Measurements from ENCODE around the gene KAT2A.
"Not testable (repeated sequence)": the region's sequence is repeated elsewhere in the genome, so short reads cannot be mapped to it uniquely, and the experiment has no call there.

KAT2A gene

GRCh38 chr17:42120770-42121769 is at the start of gene KAT2A:
Gene KAT2A, minus strand, starts transcription at chr17:42121367. Its CDS starts 63 bp downstream, at chr17:42121304.
- no peak for DNase-seq (ENCODE audit: low read depth)

DNA sequence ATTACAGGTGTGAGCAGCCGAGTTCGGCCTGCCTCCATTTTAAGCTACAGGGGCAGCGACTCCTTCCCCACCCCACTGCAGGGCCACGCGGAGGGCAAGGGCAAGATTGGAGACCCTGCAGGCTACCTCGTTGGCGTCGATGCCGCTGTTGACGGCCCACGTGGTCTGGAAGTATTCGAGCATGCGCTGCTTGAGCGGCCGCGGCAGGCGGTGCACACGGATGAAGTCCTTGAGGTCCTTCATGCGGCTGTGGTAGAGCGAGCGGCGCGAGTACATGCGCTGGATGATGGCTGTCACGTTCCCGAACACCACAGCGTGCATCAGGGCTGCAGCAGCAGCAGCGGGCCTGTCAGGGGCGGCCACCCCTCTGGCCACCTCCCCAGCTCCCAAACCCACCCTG is 48.2 kb upstream of the KAT2A start:
- no peak for DNase-seq (ENCODE audit: low read depth)

- DNase-seq (ENCODE audit: low read depth), result no peak
Measured at GRCh38 chr17:42167807-42168206, 46.6 kb upstream of the KAT2A start.

GRCh38 chr17:42166196-42166763 is 45.1 kb upstream of the KAT2A start:
- DNase-seq (ENCODE audit: low read depth), result no peak

- no peak for DNase-seq (ENCODE audit: low read depth)
Measured at GRCh38 chr17:42165751-42166150, 44.6 kb upstream of the KAT2A start.

DNA sequence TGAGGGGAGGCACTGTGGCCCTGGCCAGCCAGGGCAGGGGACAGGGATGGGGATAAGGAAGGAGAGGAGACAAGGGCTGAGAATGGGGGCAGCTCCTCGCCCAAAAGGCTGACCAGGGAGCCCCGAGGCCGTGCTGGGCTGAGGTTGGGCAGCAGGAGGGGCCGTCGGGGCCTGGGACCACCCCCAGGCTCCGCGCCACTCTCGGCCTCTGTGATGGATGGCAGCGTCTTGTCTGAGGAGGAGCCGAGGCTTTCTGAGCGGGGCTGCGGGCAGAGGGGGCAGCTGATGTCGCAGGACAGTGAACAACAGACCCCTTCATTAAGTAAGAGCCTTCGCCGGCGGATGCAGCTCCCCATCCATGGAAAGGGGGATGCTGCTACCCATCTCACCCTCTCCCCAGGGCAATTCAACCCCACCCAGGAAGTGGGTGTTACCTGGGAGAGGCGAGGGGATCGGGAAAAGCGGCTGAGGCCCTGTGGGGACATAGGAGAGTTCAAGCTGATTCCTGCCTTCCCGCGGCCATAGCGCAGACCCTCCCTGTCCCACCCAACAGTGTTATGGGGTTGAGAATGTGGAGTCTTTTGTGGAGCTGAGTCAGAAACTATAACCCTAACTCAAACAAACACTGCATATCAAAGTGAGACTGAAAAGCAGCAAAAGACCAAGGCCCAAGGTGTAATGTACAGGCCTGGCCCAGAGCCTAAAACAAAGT is 42.7 kb upstream of the KAT2A start:
- DNase-seq (ENCODE audit: low read depth), result no peak

GRCh38 chr17:42163113-42163512 is 41.9 kb upstream of the KAT2A start:
- no peak for DNase-seq (ENCODE audit: low read depth)

DNA sequence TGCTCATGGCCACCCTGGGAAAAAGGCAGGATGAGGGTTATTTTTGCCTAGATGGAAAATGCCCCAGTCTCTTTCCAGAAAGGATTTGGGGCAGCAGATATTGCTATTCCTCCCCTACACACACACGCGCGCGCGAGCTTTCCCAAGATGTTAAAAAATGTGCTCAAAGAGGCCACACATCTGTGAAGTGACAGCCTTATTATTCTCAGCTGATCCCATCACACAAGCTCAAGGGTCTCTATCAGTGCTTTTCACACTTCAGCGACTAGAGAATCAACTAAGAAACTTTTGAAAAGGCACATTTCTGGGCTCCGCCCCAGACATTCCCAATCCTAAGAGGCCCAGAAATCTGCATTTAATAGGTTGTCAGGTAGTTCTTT is 39.4 kb upstream of the KAT2A start:
- no peak for DNase-seq (ENCODE audit: low read depth)

DNA sequence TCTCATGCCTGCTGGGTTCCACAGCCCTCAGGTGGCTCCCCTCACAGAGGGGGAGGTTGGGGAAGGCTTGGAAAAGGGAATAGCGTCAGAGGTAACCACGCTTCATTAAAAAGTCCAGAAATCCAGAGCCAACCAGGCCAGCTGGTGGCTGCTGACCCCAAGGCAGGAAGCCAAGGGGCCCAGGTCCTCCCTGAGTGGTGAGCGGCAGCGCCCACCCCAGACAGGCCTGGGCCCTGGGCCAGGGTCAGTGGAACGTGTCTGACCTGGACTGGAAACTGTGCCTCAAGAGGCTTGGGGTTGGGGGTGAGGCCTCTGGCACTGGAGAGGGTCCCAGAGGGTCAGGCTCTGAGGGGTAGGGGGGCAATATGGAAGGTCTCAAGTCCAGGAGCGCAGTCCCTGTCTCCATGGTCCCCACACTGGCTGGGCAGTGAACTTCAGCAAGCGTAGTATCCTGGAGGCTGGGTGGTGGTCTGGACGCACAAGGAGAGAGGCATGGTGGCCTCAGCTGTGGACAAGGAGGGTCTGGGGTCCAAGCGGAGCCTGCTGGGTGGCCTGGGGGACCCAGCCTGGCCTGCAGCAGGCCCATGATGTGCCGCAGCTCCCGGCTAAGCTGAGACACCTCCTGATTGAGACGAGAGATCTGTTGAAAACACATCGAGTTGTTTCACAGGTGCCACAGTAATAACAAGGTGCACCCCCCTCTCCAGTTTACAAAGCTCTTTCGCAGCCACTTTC is 38.8 kb upstream of the KAT2A start:
- DNase-seq (ENCODE audit: low read depth), result no peak

- no peak for DNase-seq (ENCODE audit: low read depth)
Measured at GRCh38 chr17:42155614-42156045, 34.5 kb upstream of the KAT2A start.

DNA sequence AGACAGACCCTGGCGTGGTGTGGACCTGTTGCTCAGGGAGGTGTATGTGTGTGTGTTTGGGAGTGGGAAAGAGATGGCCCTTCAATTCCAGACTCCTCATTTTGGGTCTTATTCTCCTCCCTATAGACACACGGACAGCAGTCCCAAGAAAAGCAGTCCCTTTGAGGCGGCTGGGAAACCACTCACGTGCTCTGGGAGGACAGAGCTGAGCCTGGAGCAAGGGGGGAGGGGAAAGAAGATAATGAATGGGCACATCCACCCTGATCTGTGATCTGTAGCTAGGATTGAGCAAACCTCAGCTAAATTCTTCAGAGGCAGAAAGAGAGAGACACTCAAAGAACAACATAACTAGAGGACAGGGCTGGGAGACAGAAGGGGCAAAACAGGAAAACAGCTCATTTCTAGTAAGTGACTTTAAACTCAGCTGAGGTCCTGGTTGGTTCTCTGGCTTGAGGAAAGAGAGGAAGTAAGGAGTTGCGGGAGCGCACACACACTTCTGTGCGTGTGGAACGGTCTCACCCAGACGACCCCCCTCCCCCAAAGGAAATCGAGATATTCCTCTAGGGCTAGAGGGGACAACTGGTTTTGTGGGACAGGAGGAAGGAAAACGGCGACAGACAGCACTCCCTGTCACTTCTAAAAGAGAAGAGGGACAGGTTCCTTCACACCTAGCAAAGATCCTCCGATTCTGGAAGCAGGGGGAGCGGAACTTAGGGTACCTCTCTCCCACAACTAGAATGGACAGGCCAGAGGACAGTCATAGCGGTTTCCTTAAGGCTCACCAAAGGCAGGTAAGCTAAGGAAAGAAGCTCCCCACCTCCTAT is 33.0 kb upstream of the KAT2A start:
- no peak for DNase-seq (ENCODE audit: low read depth)

- no peak for DNase-seq (ENCODE audit: low read depth)
Measured at GRCh38 chr17:42146911-42147607, 25.9 kb upstream of the KAT2A start.

GRCh38 chr17:42143138-42143537 is 22.0 kb upstream of the KAT2A start:
- not testable (repeated sequence) for DNase-seq (ENCODE audit: low read depth)

DNA sequence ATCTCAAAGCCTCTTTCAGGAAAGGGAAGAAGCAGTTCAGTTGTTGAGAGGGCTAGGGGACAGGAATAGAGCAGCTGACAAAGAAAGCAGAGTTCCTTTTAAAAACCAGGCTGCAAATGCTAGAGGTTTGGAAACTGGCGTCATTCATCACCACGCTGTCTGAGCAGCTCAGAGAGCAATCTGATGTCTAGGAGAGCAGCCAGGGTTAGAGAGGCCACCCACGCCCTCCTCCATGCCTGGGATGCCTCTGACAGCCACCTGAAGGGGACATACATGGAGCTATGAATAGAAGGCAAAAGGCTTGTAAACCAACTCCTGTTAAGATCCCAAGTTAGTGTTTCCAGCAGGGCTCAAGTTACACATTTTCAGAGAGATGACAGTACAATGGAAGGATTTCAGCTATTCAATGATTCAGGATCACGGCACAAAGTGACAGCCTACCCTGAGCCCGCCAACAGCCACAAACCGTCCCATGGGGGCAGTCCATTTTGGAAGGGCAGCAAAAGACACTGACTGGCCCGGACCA is 21.3 kb upstream of the KAT2A start:
- peak; percentile 40 for DNase-seq (ENCODE audit: low read depth)

DNA sequence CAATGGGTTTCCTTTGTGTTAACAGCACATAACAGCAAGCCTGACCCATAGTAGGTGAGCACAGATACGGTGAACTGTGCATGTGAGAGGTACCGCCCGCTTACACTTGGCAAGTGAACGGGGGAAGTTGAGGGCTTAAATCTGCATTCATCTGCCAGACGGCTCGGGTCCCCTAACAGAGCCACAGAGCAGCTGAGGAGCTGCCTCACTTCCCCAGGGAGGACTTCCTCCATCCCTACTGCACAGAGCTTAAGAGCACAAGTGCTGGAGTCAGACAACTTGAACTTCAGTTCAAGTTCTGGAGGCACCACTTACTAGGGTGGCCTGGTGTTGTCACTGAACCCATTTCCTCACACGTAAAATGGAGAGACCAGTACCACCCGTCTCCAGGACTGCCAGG is 20.2 kb upstream of the KAT2A start:
- no peak for DNase-seq (ENCODE audit: low read depth)

DNA sequence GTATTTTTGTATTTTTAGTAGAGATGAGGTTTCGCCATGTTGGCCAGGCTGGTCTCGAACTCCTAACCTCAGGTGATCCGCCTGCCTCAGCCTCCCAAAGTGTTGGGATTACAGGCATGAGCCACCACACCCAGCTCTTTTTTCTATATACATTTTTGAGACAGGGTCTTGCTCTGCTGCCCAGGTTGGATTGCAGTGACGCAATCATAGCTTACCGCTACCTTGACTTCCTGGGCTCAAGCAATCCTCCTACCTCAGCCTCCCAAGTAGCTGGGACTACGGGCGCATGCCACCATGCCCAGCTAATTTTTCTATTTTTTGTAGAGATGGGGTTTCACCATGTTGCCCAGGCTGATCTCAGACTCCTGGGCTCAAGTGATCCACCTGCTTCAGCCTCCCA is 19.5 kb upstream of the KAT2A start:
- DNase-seq (ENCODE audit: low read depth), result not testable (repeated sequence)

- DNase-seq (ENCODE audit: low read depth), result no peak
Measured at GRCh38 chr17:42138749-42139492, 17.8 kb upstream of the KAT2A start.

DNA sequence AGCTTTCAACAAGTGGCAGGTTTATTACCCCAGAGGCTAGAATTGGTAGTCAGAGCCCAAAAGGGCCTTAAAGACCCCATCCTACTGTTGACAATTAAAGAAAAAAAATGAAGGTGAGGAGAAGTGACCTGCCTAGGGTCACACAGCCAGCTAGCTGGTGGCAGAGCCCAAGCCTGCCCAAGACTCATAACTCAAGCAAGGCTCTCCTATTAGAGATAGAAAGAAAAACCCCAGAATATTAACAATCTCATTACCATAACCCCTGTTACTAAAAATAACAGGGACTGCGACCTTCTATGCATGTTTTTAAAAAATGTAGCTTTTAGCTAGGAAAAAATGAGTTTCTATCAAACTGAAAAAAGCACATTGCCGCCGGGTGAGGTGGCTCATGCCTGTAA is 15.5 kb upstream of the KAT2A start:
- DNase-seq (ENCODE audit: low read depth), result no peak

Measured in HS-5 (cell line).